Measurements from ENCODE around the gene PRKAR2A. TPM values are rescaled to one million over a fixed set of nuclear protein-coding genes. Genes with fewer than 3 reads are reported as not detected.

PRKAR2A gene
- total and polyA plus RNA-seq, 9 of the 15 experiments (the other 6 are each of a cell fraction or from before 2014, with no cell fraction given) = 15.9 to 84.5 (median 37.6) TPM

DNA sequence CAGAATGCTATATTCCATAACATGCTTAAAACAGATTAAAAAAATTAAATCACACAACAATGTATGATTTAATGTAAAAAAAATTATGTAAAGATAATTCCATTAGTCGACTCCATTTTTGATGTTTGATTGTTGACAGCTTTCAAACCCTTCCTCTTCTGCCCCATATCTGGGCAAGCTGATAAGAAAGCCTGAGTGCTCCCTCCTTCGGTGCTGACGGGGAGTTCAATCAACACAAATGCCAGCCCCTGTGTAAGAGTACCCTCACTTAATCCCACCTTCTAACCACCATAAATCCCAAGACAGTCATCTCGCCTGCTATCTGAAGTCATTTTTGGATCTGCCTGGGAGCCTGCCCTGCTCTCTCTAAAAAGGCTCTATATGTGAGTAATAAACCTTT, 70.8 kb downstream of the PRKAR2A start (continued):
- TF ChIP-seq, protein P1, sequence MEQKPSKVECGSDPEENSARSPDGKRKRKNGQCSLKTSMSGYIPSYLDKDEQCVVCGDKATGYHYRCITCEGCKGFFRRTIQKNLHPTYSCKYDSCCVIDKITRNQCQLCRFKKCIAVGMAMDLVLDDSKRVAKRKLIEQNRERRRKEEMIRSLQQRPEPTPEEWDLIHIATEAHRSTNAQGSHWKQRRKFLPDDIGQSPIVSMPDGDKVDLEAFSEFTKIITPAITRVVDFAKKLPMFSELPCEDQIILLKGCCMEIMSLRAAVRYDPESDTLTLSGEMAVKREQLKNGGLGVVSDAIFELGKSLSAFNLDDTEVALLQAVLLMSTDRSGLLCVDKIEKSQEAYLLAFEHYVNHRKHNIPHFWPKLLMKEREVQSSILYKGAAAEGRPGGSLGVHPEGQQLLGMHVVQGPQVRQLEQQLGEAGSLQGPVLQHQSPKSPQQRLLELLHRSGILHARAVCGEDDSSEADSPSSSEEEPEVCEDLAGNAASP (IDR thresholded peaks at IDR 0.05) = no peak
- TF ChIP-seq FOXM1 (IDR thresholded peaks at IDR 0.05; ENCODE audit: low read depth) = no peak
- TF ChIP-seq FOXM1 (CRISPR knock-in tag; IDR thresholded peaks at IDR 0.05; ENCODE audit: low read depth) = no peak
- TF ChIP-seq FOXK2 (conservative IDR thresholded peaks at IDR 0.05 in 1 of 2, IDR thresholded peaks at IDR 0.05 in 1 of 2; ENCODE audit: low read depth in 2 of 2) = no peak
- TF ChIP-seq CHD2 (IDR thresholded peaks at IDR 0.05; ENCODE audit: low read depth, low read length) = no peak
- TF ChIP-seq TGIF2 (CRISPR knock-in tag; IDR thresholded peaks at IDR 0.05) = no peak
- TF ChIP-seq, protein P2, sequence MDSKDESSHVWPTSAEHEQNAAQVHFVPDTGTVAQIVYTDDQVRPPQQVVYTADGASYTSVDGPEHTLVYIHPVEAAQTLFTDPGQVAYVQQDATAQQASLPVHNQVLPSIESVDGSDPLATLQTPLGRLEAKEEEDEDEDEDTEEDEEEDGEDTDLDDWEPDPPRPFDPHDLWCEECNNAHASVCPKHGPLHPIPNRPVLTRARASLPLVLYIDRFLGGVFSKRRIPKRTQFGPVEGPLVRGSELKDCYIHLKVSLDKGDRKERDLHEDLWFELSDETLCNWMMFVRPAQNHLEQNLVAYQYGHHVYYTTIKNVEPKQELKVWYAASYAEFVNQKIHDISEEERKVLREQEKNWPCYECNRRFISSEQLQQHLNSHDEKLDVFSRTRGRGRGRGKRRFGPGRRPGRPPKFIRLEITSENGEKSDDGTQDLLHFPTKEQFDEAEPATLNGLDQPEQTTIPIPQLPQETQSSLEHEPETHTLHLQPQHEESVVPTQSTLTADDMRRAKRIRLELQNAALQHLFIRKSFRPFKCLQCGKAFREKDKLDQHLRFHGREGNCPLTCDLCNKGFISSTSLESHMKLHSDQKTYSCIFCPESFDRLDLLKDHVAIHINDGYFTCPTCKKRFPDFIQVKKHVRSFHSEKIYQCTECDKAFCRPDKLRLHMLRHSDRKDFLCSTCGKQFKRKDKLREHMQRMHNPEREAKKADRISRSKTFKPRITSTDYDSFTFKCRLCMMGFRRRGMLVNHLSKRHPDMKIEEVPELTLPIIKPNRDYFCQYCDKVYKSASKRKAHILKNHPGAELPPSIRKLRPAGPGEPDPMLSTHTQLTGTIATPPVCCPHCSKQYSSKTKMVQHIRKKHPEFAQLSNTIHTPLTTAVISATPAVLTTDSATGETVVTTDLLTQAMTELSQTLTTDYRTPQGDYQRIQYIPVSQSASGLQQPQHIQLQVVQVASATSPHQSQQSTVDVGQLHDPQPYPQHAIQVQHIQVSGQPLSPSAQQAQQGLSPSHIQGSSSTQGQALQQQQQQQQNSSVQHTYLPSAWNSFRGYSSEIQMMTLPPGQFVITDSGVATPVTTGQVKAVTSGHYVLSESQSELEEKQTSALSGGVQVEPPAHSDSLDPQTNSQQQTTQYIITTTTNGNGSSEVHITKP (IDR thresholded peaks at IDR 0.05; ENCODE audit: partially characterized antibody) = peak; percentile 25
- peak; percentile 41; the same call in 1 of the 2 replicates for TF ChIP-seq ARID1B (IDR thresholded peaks at IDR 0.05)
- no peak for TF ChIP-seq PPARD (CRISPR knock-in tag; IDR thresholded peaks at IDR 0.05)
- no peak for TF ChIP-seq ZNF212 (CRISPR knock-in tag; IDR thresholded peaks at IDR 0.05)
- no peak for TF ChIP-seq TRIM25 (IDR thresholded peaks at IDR 0.05; ENCODE audit: borderline replicate concordance)
- TF ChIP-seq ADNP (tag; IDR thresholded peaks at IDR 0.05) = no peak
- no peak for TF ChIP-seq ZNF347 (CRISPR knock-in tag; IDR thresholded peaks at IDR 0.05; ENCODE audit: low read depth)
- TF ChIP-seq, protein P3, sequence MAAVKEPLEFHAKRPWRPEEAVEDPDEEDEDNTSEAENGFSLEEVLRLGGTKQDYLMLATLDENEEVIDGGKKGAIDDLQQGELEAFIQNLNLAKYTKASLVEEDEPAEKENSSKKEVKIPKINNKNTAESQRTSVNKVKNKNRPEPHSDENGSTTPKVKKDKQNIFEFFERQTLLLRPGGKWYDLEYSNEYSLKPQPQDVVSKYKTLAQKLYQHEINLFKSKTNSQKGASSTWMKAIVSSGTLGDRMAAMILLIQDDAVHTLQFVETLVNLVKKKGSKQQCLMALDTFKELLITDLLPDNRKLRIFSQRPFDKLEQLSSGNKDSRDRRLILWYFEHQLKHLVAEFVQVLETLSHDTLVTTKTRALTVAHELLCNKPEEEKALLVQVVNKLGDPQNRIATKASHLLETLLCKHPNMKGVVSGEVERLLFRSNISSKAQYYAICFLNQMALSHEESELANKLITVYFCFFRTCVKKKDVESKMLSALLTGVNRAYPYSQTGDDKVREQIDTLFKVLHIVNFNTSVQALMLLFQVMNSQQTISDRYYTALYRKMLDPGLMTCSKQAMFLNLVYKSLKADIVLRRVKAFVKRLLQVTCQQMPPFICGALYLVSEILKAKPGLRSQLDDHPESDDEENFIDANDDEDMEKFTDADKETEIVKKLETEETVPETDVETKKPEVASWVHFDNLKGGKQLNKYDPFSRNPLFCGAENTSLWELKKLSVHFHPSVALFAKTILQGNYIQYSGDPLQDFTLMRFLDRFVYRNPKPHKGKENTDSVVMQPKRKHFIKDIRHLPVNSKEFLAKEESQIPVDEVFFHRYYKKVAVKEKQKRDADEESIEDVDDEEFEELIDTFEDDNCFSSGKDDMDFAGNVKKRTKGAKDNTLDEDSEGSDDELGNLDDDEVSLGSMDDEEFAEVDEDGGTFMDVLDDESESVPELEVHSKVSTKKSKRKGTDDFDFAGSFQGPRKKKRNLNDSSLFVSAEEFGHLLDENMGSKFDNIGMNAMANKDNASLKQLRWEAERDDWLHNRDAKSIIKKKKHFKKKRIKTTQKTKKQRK (IDR thresholded peaks at IDR 0.05; ENCODE audit: borderline replicate concordance, low read depth, low read length) = no peak
- TF ChIP-seq BRCA1 (IDR thresholded peaks at IDR 0.05) = no peak
- no peak for TF ChIP-seq BRCA1 (CRISPR knock-in tag; IDR thresholded peaks at IDR 0.05)
- TF ChIP-seq ATF3 (IDR thresholded peaks at IDR 0.05) = no peak
- TF ChIP-seq ATF3 (CRISPR knock-in tag; conservative IDR thresholded peaks at IDR 0.05) = no peak
- TF ChIP-seq PHB2 (IDR thresholded peaks at IDR 0.05; ENCODE audit: low read depth) = no peak

Measured in K562 (cell line).